Caco-2 (cell line): ENCODE results near the gene PLCH1. TPM values are rescaled to one million over a fixed set of nuclear protein-coding genes. Genes with fewer than 3 reads are reported as not detected.
"Not testable (repeated sequence)": the region's sequence is repeated elsewhere in the genome, so short reads cannot be mapped to it uniquely, and the experiment has no call there.

Source experiments
- BruUV-seq: library from RNA; stranded (reverse); fragments of 400-500 nt; replicated peaks from 2 replicates; lab custom pipeline; 2021; lab: Mats Ljungman, UMichigan
- CTCF ChIA-PET: fragments of 300-600 bp; sonication (Branson Sonifier 250); formaldehyde crosslinking; loops from one replicate; lab custom pipeline; 2022; ENCODE audit warnings: antibody characterized with exemption; lab: Charles Lee
- POLR2A ChIA-PET: fragments of 300-600 bp; sonication (Branson Sonifier 250); formaldehyde crosslinking; loops from one replicate; lab custom pipeline; 2022; ENCODE audit warnings: antibody characterized with exemption; lab: Charles Lee
- DNase-seq, 2 experiments: peaks; one replicate each; pipeline versions ENCODE4 v3.0.0 to v3.0.0-alpha.2; 2020 to 2022
- H3K27me3 ChIP-seq: replicated peaks from 2 replicates; pipeline ENCODE4 v1.6.0; 2011; ENCODE audit warnings: low read length; ENCODE audit not compliant: control insufficient read depth, insufficient read depth
- H3K36me3 ChIP-seq: 2 replicates; pipeline ENCODE4 v1.5.1; 2011; ENCODE audit warnings: low read length; ENCODE audit not compliant: control insufficient read depth, insufficient read depth
- H3K4me1 ChIP-seq: fragments of 250-450 bp; sonication (Bioruptor Pico); 2 replicates; pipeline ENCODE4 v1.5.1; 2020; ENCODE audit warnings: mild to moderate bottlenecking
- H3K4me3 ChIP-seq: 2 replicates; pipeline ENCODE4 v1.5.1; 2011; ENCODE audit warnings: low read depth, mild to moderate bottlenecking, control low read depth, low read length
- H3K9me3 ChIP-seq: fragments of 250-450 bp; sonication (Bioruptor Pico); 2 replicates; pipeline ENCODE4 v1.5.1; 2020; ENCODE audit warnings: mild to moderate bottlenecking, moderate library complexity
- H3K27ac Mint-ChIP-seq: one replicate; pipeline ENCODE4 v1.8.0; 2022; ENCODE audit warnings: mixed read lengths; ENCODE audit not compliant: unreplicated experiment
- H3K27me3 Mint-ChIP-seq: one replicate; pipeline ENCODE4 v1.8.0; 2022; ENCODE audit warnings: mixed read lengths; ENCODE audit not compliant: insufficient read depth, unreplicated experiment
- H3K36me3 Mint-ChIP-seq: one replicate; pipeline ENCODE4 v1.8.0; 2022; ENCODE audit warnings: mild to moderate bottlenecking, mixed read lengths; ENCODE audit not compliant: insufficient read depth, unreplicated experiment
- H3K4me1 Mint-ChIP-seq: one replicate; pipeline ENCODE4 v1.8.0; 2022; ENCODE audit warnings: low read depth, mixed read lengths; ENCODE audit not compliant: unreplicated experiment
- H3K4me3 Mint-ChIP-seq: one replicate; pipeline ENCODE4 v1.8.0; 2022; ENCODE audit warnings: mild to moderate bottlenecking, moderate library complexity, mixed read lengths; ENCODE audit not compliant: unreplicated experiment
- H3K9me3 Mint-ChIP-seq: one replicate; pipeline ENCODE4 v1.8.0; 2022; ENCODE audit warnings: mixed read lengths; ENCODE audit not compliant: unreplicated experiment
- intact Hi-C: fragments of 100-400 bp; cut with micrococcal nuclease; formaldehyde crosslinking; loops from one replicate; pipeline ENCODE4 v1.10.0; 2022; ENCODE audit not compliant: unreplicated experiment
- total RNA-seq: library from RNA; stranded (reverse); gene quantifications from 2 replicates; pipeline ENCODE4 v1.2.3, GENCODE V29; 2022
- TF ChIP-seq, protein P1 (sequence below), 2 experiments: fragments of 200-600 bp in 1 of 2; IDR thresholded peaks; 1 replicate in 1 of 2; 2 replicates in 1 of 2; pipeline versions ENCODE4 v1.5.1 to v1.8.0; 2011 to 2022; ENCODE audit warnings: antibody characterized with exemption in 1 of 2, control low read depth in 1 of 2, inconsistent platforms in 1 of 2, low read depth in 1 of 2, low read length in 1 of 2, mild to moderate bottlenecking in 1 of 2, moderate library complexity in 1 of 2; ENCODE audit not compliant: insufficient read depth in 1 of 2, severe bottlenecking in 1 of 2, unreplicated experiment in 1 of 2

PLCH1 gene
- total RNA-seq, 1 experiment from 2014 or later, result 3.1 TPM

DNA sequence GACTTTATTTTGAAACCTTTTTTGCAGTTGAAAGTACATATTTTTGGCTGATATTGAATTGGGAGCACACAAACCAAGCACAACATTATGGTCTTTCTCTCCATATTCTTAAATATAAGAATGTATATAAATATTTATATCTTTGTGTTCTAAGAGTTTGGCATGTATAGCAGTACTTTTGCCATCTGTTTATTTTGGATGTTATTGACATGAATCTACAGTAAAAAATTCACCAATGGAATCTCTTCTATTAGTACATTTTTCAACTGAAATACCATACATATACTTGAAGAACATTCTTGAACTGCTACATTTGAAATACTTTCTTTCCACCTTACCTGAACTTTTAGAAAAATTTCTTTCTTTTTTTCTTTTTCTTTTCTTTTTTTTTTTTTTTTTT is 342.2 kb downstream of the PLCH1 start:
- no peaks in the 10 kb centered on the region for H3K36me3 Mint-ChIP-seq
- TF ChIP-seq, protein P1, sequence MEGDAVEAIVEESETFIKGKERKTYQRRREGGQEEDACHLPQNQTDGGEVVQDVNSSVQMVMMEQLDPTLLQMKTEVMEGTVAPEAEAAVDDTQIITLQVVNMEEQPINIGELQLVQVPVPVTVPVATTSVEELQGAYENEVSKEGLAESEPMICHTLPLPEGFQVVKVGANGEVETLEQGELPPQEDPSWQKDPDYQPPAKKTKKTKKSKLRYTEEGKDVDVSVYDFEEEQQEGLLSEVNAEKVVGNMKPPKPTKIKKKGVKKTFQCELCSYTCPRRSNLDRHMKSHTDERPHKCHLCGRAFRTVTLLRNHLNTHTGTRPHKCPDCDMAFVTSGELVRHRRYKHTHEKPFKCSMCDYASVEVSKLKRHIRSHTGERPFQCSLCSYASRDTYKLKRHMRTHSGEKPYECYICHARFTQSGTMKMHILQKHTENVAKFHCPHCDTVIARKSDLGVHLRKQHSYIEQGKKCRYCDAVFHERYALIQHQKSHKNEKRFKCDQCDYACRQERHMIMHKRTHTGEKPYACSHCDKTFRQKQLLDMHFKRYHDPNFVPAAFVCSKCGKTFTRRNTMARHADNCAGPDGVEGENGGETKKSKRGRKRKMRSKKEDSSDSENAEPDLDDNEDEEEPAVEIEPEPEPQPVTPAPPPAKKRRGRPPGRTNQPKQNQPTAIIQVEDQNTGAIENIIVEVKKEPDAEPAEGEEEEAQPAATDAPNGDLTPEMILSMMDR (IDR thresholded peaks at IDR 0.05; ENCODE audit: insufficient read depth in 1 of 2, low read depth in 1 of 2, low read length in 1 of 2, severe bottlenecking in 1 of 2, unreplicated experiment in 1 of 2), result no peak
- intact Hi-C loops, result no loop called here
- H3K27ac Mint-ChIP-seq, result no peak overlapping the region
- H3K27me3 ChIP-seq, result no peaks in the 10 kb centered on the region
- H3K36me3 ChIP-seq, result no peaks in the 10 kb centered on the region
- CTCF ChIA-PET, result no interaction called here
- DNase-seq, result no peak
- no peaks in the 10 kb centered on the region for H3K27me3 Mint-ChIP-seq
- no peak overlapping the region for H3K4me3 Mint-ChIP-seq
- POLR2A ChIA-PET, result no interaction called here
- H3K4me1 ChIP-seq, result no peaks in the 10 kb centered on the region
- no peaks in the 10 kb centered on the region for H3K9me3 Mint-ChIP-seq
- no peaks in the 10 kb centered on the region for H3K4me1 Mint-ChIP-seq
- no TSS peak for BruUV-seq
- no peak overlapping the region for H3K4me3 ChIP-seq
- H3K9me3 ChIP-seq, result no peaks in the 10 kb centered on the region

DNA sequence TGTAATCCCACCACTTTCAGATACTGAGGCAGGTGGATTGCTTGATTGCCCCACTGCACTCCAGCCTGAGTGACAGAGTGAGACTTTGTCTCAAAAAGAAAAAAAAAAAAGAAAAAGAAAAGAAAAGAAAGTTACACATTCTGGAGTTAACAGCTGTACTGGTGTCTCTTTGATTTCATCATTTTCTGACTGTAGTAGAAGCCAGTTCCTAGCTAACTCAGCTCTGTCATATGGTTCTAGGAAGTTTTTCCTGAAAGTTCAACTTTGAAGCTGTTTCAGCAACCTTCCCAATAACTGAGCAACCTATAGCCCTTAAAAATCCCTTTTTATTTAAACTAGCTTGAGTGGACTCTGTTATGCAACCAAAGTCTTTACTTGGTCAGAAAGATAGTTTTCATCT is 346.8 kb downstream of the PLCH1 start:
- Histone ChIP-seq H3K36me3 (no peaks in the 10 kb centered on the region), H3K4me3 (no peak overlapping the region), H3K4me1 (no peaks in the 10 kb centered on the region), H3K9me3 (peaks cover 5% of the 10 kb centered on the region; the same call in 1 of the 2 replicates), H3K27me3 (no peaks in the 10 kb centered on the region)
- no peak overlapping the region for H3K27ac Mint-ChIP-seq
- ChIA-PET CTCF (no interaction called here), POLR2A (no interaction called here)
- no TSS peak for BruUV-seq
- H3K27me3 Mint-ChIP-seq, result no peaks in the 10 kb centered on the region
- no peak for DNase-seq
- no peaks in the 10 kb centered on the region for H3K36me3 Mint-ChIP-seq
- no peaks in the 10 kb centered on the region for H3K4me1 Mint-ChIP-seq
- intact Hi-C loops, result no loop called here
- TF ChIP-seq, protein P1 (IDR thresholded peaks at IDR 0.05; ENCODE audit: insufficient read depth in 1 of 2, low read depth in 1 of 2, low read length in 1 of 2, severe bottlenecking in 1 of 2, unreplicated experiment in 1 of 2), result no peak
- no peak overlapping the region for H3K4me3 Mint-ChIP-seq
- H3K9me3 Mint-ChIP-seq, result no peaks in the 10 kb centered on the region

DNA sequence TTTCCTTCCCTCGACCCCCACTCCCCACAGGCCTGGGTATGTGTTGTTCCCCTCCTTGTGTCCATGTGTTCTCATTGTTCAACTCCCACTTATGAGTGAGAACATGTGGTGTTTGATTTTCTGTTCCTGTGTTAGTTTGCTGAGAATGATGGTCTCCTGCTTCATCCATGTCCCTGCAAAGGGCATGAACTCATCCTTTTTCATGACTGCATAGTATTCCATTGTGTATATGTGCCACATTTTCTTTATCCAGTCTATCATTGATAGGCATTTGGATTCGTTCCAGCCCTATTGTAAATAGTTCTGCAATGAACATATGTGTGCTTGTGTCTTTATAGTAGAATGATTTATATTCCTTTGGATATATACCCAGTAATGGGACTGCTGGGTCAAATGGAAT is 350.0 kb downstream of the PLCH1 start:
- H3K4me3 Mint-ChIP-seq, H3K27me3 ChIP-seq, H3K9me3 Mint-ChIP-seq, CTCF ChIA-PET, H3K27ac Mint-ChIP-seq, H3K9me3 ChIP-seq, H3K36me3 ChIP-seq, POLR2A ChIA-PET, H3K4me1 ChIP-seq, H3K36me3 Mint-ChIP-seq, intact Hi-C loops, DNase-seq, H3K27me3 Mint-ChIP-seq, H3K4me3 ChIP-seq, BruUV-seq, H3K4me1 Mint-ChIP-seq: not testable (repeated sequence)

DNA sequence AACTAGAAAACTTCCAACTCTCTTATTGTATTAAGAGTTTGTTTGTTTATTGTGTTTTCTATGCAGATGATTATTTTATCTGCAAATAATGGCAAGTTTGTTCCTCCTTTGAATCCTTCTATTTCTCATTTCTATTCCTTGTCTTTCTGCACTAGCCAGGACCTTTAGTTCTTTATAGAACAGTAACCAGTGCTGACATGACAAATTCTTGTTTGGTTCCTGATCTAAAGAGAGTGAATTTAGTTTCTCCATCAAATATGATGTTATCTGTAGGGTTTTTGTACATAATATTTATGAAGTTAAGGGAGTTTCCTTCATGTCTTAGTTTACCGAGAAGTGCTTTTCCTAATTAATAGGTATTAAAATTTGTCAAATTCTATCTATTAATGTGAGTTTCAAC is 350.6 kb downstream of the PLCH1 start:
- H3K4me1 Mint-ChIP-seq, result no peaks in the 10 kb centered on the region
- intact Hi-C loops, result no loop called here
- no peaks in the 10 kb centered on the region for H3K36me3 Mint-ChIP-seq
- Histone ChIP-seq H3K4me1 (peaks cover 8% of the 10 kb centered on the region; the same call in 1 of the 2 replicates), H3K9me3 (peaks cover 5% of the 10 kb centered on the region; the same call in 1 of the 2 replicates), H3K36me3 (no peaks in the 10 kb centered on the region), H3K27me3 (no peaks in the 10 kb centered on the region), H3K4me3 (no peak overlapping the region)
- no peak for DNase-seq
- no peaks in the 10 kb centered on the region for H3K27me3 Mint-ChIP-seq
- no TSS peak for BruUV-seq
- H3K9me3 Mint-ChIP-seq, result no peaks in the 10 kb centered on the region
- H3K4me3 Mint-ChIP-seq, result no peak overlapping the region
- ChIA-PET CTCF (no interaction called here), POLR2A (no interaction called here)
- no peak overlapping the region for H3K27ac Mint-ChIP-seq
- TF ChIP-seq, protein P1 (IDR thresholded peaks at IDR 0.05; ENCODE audit: insufficient read depth in 1 of 2, low read depth in 1 of 2, low read length in 1 of 2, severe bottlenecking in 1 of 2, unreplicated experiment in 1 of 2), result no peak
